Esophagus squamous epithelium (tissue), 4 donors: Measurements from ENCODE around the gene CXCL14.

Experiments used
- POLR2A ChIP-seq, 4 donors: fragments of 450-650 bp; IDR thresholded peaks; one replicate each; pipeline ENCODE4 v1.6.1; 2017; ENCODE audit warnings: antibody characterized with exemption in 4 of 4, mild to moderate bottlenecking in 4 of 4, moderate library complexity in 3 of 4
- TF ChIP-seq, protein P1 (sequence below), 6 experiments: fragments of 450-650 bp in 4 of 6; fragments of 200-600 bp in 2 of 6; sonication (generic) in 2 of 6; IDR thresholded peaks; one replicate each; pipeline ENCODE4 v1.5.1; 2016 to 2019; ENCODE audit warnings: antibody characterized with exemption in 6 of 6, mild to moderate bottlenecking in 4 of 6, moderate library complexity in 4 of 6

DNA sequence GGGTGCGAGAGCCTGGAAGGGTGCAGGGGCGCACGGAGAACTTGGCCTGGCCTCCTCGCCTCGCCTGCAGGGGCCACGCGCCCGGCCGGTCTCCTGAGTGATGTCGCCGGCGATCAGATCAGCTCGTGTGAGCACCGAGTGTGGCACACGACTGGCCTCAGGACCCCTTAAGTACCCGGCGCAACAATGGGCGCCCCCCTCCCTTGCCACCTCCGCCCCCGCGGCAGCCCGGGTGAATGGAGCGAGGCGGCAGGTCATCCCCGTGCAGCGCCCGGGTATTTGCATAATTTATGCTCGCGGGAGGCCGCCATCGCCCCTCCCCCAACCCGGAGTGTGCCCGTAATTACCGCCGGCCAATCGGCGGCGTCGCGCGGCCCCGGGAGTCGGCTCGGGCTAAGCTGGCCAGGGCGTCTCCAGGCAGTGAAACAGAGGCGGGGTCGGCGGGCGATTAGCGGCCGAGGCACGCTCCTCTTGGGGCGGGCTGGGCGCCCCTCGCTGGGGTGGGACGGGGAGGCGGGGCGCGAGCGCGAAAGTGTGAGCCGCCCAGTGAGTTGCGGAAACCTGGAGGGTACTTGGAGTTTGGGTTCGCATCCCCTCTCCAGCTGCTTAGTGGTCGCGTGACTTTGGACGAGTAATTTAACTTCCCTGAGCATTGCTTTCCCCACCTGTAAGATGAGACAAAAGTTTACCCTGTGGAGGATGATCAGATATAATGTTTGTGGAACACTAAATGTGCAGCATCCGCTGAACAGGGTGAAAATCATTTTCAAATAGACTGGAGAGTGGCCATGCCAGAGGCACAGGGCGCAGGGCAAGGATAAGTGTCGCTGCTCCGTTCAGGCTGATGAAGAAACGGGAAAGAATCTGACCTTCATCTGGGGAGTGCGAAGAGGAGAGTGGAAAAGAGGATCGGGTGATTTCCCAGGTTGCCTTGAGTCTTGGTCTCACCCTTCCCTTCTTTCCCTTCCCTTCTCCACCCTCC lies 42.7 kb downstream of the CXCL14 start, which contains the start of gene NEUROG1:
- TF ChIP-seq, protein P1, sequence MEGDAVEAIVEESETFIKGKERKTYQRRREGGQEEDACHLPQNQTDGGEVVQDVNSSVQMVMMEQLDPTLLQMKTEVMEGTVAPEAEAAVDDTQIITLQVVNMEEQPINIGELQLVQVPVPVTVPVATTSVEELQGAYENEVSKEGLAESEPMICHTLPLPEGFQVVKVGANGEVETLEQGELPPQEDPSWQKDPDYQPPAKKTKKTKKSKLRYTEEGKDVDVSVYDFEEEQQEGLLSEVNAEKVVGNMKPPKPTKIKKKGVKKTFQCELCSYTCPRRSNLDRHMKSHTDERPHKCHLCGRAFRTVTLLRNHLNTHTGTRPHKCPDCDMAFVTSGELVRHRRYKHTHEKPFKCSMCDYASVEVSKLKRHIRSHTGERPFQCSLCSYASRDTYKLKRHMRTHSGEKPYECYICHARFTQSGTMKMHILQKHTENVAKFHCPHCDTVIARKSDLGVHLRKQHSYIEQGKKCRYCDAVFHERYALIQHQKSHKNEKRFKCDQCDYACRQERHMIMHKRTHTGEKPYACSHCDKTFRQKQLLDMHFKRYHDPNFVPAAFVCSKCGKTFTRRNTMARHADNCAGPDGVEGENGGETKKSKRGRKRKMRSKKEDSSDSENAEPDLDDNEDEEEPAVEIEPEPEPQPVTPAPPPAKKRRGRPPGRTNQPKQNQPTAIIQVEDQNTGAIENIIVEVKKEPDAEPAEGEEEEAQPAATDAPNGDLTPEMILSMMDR (IDR thresholded peaks at IDR 0.05) = no peak
- no peak for TF ChIP-seq POLR2A (IDR thresholded peaks at IDR 0.05)
